Stimulated activated CD8-positive, alpha-beta memory T cell treated with anti-CD3 and anti-CD28 coated beads, Interleukin-4, amount 100 ng/mL, for 4 hours (primary cell): ENCODE results near the gene SHQ1.
"Not testable (repeated sequence)": the region's sequence is repeated elsewhere in the genome, so short reads cannot be mapped to it uniquely, and the experiment has no call there.

Experiments used
- DNase-seq, 2 donors: peaks; one replicate each; pipeline ENCODE4 v3.0.0-alpha.2; 2020; ENCODE audit warnings: low read depth in 2 of 2, low spot score in 1 of 2

The SHQ1 gene

DNA sequence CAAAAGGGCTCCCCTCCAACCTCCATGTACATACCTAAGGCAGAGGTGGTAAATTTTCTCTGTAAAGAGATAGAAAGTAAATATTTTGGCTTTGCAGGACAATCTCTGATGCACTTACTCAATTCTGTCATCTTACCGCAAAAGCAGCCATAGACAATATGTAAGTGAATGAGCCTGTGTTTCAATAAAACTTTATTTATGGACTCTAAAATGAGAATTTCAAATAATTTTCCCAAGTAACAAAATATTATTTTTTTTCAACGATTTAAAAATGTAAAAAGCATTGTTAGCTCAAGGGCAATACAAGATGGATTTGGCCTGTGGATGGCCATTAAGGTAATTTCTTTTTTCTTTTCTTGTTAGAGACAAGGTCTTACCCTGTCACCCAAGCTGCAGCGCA lies 44.7 kb downstream of the SHQ1 start:
- no peak for DNase-seq

DNA sequence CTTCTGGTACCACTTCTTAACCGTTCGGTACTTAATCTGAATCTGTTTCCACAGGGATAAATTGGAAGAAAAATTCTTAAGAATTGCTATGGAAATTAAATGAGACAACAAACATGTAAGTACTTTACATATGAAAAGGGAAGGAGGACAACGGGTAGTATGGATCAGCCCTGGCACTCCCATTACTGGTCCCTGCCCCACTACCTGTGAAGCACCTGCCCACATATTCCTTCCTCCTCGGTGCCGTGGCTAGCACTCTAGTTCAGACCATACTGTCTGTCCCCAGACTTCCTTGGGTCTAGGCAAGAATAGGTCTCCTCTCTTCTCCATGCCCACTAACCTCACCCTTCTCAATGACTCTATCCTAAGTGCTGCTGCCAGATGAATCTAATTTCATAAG lies 46.2 kb downstream of the SHQ1 start:
- DNase-seq = no peak

DNA sequence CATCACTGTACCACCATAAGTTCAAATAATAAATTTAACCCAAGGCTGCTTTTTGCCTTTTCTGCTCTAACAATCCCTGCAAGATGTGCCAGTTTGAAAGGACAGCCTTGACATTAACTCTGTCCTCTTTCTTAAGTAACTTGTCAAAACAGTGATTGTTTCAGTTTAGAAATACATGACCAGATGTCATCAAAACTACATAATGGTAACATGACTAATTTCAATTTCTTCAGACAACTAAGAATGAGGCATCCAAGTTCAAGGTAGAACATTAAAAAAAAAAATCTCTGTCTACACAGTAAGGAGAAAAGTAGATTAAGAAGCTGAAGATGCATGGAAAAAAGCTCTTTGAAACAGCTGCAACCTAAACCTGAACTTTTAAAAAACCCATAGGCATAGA lies 47.4 kb downstream of the SHQ1 start:
- no peak for DNase-seq

DNA sequence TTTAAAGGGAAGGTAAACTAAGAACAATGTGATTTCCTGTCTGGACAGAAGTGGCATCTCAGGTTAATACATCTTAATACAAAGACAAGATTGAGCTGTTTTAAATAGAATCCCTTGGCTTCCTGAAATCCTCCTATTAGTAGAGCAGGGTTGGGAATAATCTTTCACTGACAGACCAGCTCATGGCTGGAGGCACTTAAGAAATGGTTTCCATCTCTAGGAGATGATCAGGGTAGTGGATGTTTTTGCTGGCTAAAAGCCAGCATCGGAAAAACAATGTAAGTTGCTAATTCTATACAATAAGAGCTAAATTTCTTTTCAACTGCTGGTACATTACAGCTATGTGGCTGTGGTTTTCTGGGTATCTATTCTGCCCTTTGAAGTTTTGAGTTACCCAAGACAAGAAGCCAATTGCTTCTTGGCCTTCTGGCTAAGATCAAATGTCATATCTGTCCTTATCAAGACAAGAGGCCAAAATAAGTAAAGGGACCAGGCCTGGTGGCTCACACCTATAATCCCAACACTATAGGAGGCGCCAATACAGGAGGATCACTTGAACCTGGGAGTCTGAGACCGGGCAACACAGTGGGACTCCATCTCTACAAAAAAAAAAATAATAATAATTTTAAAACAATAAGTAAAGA lies 49.6 kb downstream of the SHQ1 start:
- no peak for DNase-seq

DNA sequence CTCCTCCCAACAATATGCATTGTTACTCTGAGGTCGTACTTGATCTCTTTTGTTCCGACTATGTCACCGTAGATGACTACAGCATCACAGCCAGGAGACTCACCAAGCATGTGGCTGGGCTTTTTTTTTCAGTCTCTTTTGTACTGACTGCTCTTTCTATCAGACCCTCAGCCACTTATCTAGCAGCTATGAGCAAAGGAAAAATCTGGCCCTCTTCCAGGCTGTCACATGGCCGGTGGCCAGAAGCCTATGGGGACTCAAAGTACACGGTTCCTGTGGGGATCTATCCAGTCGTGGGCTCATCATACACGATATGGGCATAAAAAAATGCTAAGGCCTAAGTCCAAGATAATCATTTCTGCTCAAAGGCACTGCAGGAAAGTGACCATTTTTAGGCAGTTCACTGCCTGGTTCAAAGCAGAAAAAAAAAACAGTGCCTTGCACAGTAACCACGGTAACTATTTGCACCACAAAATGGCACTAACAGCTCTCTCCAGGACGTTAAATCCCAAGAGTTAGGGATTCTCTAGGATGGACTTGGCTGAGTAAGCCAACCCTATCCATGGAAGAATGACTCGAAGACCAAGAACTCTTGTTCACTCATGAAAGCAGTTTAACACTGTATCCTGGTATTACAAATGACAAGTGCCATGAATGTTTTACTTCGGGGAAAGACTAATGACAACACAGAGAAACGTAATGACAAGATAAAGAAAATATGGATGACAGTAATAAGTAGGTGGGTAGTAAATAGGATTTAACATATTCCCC lies 50.3 kb downstream of the SHQ1 start:
- no peak for DNase-seq

DNA sequence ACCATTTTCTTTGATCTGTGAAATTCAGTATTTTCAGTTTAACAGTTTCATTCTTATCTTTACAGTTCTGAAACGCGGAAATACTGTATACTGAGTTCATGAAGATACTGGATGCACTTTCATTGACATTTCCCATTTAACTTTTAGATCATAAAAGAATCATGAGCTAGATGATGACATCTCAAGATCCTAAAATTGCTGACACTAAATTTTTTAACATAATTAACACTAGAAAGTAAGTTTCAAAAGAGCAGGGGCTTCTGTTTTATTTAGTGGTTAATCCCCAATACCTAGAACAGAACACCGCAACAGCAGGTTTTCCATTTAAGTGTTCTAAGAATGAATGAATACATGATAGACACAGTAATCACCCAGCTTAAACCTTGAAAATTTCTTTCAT lies 54.2 kb downstream of the SHQ1 start:
- no peak for DNase-seq

DNA sequence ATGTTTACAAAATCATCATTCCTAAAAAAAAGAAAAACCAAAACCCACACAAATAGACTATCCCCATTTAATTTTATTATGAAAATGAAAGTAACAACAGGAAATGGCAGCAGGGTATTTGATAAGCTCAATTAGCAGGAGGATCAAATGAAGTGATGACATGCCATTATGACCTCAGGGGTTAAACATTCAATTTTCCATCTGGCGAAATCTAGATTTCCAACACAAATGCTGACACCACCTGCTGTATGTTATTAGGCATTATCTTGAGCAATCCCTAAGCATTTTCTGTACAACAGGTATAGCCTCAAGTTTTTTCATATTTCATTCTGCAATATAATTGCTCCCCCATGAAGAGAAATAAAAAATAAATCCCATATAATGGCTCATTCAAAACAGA lies 57.1 kb downstream of the SHQ1 start:
- no peak for DNase-seq

DNA sequence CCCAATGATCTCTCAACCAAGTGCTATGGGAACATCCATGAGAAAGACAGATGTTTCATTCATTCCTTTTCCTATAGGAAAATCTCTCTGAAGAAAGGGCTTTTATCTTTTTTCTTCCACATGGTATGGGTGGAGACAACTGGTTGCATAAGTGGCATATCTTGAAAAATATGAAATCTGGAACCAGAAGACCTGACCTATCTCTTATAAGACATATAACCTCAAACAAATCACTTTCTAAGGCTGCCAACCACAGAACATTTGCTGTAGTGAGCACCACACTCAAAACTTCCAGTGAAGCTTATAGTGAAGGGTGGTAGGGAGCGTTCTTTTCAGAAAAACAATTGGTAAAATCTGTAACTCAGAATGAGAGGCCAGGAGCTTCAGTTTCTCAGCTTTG lies 58.5 kb downstream of the SHQ1 start:
- DNase-seq = no peak

DNA sequence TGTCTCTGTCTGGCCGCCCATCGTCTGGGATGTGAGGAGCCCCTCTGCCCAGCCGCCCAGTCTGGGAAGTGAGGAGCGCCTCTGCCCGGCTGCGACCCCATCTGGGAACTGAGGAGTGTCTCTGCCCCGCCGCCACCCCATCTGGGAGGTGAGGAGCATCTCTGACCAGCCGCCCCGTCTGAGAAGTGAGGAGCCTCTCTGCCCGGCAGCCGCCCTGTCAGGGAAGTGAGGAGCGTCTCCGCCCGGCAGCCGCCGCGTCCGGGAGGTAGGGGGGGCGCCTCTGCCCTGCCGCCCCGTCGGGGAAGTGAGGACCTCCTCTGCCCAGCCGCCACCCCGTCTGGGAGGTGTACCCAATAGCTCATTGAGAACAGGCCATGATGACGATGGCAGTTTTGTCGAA lies 60.0 kb downstream of the SHQ1 start:
- not testable (repeated sequence) for DNase-seq

DNA sequence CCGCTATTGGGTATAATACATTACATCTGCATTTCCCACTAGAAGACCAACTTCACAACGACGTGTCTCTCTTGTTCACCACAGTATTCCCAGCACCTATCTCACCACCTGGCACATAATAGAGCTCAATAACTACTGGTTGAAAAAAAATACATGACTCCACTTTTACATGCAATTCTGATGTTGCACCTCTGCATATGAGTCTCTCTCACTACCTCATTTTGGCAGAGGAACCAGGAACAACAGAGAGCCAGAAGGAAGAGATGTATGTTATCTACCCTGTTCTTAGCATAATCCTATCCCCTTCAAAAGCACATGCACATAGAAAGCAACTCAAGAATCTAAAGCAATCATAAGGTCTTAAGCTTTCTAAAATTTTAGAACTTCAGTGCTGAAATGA lies 61.6 kb downstream of the SHQ1 start:
- DNase-seq = no peak

DNA sequence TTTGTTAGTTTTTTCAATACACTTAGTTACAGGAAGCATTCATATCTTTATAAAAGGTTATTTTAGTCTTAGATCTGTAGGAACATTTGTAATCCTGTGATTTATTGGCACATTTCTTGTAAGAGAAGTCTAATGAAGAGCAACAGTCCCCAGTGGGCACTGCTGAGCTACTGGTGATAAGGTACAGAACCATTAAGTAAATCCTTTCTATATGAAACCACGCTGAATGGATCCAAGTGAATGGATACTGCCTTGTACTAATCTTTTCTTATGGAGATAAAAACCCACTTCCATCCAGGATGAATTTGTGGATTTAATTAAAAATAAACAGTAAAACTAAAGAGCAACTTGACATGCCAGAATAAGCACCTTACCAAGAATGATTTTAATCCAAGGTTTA lies 64.0 kb downstream of the SHQ1 start:
- no peak for DNase-seq

DNA sequence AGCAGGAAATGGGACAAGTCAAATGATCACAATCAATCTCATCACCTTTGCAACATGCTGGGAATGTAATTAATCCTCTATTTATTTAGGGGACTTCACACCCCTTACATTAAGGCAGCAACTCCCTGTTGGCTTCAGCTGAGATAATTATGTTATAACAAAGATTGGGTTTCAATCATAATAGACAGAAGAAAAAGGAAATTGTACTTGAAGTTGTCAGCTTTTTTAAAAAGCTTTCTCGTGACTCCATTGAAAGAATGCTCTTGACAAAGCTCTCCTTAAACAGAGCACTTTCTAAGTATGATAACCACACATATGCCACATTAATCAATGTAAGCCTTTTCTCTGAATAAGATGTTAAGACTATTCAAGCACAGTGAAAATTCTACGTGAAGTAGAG lies 65.7 kb downstream of the SHQ1 start:
- no peak for DNase-seq

DNA sequence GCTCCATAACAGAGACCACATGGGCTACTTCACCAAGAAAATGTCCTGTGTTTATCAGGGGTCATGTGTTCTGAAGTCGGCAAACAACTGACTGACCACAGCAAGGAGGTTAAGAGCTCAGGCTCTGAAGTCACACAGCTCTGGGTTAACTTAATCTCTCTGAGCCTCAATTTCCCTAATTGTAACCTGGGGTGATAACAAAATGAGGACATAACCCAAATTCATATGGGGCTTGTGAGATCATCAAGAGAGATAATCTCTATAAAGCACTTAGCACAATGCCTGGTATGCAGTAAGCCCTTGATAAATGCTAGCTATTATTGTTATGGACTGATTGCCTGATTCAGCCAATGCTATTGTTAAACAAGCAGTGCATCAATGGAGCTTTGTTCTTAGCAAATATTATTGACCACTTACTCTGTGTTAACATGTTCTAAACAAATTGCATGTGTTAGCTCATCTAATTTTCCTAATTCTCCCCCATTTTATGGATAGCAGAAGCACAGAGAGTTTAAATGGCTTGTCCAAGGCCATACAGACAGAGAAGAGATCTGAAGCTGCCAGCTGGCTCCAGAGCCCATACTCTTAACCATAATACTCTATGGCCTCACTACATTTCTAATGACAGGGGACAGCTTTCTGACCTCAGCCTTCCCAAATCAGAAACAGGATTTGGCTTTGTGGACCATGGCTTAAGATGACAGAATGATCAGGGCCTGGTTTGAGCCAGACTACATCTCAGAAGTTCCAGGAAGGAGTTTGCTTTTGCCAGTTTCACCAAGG lies 78.3 kb downstream of the SHQ1 start:
- DNase-seq = no peak

DNA sequence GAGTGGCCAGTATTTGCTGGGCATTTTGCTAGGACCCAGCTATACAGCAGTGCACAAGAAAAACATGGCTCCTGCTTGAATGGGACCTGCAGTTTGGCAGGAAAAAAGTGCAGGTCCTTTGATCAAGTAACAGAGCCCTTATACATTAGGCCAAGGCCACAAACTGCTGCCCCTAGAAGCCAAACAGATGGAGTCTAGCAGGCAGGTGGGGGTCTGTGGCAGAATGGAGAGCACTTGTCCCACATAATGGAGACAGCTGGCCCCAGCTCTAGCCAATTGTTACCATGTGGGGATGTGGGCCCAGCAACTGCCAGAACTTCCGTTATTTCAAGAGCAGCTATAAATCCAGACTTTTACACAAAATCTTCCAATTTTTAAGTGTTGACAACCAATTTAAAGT lies 79.3 kb downstream of the SHQ1 start:
- DNase-seq = no peak

DNA sequence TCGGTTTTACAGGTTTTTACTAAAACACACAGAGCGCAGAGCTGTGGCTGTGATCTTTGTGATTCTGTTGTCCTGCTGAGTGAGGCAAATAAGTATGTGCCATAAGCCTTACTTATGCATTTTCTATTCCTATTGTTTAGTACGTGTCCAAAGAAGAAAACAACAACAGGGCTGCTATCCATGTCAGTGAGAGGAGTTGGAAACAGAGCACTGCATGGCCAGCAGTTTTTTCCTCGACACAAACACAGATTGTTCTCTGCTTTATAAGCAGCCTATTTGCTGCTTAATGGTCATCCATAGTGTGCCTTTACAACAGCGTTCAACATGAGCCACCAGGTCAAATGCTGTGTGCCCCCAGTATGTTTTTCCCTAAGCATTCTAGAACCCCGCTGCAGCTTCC lies 79.8 kb downstream of the SHQ1 start:
- DNase-seq = no peak

DNA sequence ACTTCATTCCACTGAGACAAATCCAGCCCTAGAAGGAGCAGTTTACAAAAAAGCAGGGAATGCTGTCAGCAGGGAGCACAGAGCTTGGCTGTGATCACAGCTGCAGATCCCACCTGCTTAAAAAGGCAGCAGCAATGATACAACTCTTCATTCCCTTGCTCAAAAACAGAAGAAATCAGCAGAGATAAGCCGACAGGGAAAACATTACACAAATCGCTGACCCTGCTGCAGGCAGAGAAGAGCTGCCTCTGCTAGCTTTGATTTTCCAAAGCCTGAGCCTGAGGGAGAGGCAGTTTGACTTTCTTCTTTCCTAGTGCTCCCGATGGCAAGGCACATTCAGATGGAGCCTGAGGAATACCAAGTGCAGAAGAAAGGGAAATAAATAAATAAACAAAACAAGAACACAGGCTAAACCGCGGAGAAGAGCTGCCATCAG lies 80.2 kb downstream of the SHQ1 start:
- no peak for DNase-seq

DNA sequence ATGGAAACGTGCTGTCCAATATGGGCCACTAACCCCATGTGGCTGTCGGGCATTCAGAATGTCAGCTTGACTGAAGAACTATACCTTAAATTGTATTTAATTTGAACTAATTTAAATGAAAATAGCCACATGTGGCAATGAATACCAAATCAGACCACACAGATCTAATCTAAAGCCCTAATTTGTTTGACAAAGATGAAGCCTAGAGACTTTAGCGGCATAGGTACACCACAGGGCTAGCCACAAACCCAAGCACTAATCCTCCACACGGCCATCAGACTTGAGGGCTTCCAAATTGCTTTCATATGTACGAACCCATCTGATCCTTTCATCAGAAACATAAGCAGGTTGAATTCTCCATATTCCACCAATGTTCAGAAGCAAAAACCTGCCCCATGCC lies 81.4 kb downstream of the SHQ1 start:
- DNase-seq = no peak

DNA sequence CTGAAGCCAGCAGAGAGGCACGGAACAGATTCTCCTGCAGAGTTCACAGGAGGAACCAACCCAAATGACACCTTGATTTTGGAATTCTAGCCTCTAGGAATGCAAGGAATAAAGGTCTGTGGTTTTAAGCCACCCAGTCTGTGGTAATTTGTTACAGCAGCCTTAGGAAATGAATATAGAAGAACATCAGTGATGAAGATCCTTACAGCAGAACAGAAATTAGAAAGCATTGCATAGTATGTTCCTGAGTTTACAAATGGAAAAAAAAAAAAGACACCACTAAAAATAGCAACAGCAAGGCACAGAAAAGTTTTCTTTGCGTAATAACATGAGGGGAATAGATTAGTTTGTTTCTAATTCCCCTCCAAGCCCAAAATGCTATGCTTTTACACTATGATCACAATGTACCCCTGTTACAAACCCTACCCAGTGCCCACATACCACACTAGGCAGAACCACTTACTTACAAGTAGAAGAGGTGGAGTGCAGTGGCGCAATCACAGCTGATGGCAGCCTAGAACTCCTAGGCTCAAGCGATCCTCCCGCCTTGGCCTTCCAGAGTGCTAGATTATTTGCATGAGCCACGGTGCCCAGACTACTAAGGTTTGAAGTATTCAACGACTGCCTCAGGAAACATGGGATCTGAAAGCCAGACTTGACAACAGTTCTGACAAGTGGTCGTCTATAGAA lies 84.3 kb downstream of the SHQ1 start:
- no peak for DNase-seq

DNA sequence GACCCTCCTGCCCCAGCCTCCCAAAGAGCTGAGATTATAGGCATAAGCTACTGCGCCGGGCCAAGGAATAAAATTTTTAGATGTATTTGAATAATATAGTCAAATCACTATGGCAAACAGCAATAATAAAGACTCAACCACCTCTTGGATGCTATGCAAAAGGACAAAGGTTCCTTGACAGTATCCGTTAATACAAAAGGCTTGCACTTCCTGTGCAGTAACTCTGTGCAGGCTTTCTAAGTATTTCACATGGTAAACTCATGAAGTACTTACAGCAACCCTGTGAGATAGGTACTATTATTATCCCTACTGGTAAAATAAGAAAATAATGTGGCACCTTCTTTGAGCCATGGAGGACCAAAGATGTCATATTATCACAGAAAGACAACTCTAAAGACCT lies 86.8 kb downstream of the SHQ1 start:
- no peak for DNase-seq

DNA sequence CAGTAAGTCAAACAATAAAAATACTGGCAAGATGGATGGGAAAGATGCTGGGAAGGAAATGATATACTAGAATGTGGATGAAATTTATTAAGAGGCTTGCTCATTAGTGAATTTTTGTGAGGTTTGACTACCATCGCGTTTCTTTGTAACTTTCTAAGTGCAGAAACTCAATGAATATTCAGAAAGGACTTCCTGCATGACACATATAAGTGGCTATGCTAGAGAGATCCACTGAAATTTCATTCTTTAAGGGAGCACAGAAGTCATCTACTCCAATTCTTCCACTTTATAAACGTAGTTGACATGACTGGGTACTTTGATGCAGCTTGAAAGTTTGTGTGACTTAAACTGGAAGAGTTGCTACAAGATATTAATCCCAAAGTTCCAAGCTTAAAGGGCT lies 88.0 kb downstream of the SHQ1 start:
- no peak for DNase-seq

DNA sequence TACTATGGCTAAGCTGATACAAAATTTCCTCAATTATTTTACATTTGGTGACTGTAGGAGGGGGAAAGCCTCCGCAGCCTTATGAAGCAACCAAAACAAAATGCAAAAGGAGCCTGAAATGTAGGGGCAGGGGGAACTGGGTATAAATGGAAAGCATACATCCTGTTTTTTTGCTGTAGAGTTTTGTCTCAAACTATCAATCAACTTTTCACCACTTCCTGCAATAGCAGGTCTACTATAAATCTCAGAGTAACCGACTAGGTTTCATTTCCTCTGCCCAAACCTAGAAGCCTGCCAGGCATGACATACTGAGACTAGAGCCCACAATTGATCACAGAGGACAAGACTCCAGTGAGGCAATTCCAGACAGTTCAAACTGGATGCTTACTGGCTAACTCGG lies 91.3 kb downstream of the SHQ1 start:
- DNase-seq = no peak

DNA sequence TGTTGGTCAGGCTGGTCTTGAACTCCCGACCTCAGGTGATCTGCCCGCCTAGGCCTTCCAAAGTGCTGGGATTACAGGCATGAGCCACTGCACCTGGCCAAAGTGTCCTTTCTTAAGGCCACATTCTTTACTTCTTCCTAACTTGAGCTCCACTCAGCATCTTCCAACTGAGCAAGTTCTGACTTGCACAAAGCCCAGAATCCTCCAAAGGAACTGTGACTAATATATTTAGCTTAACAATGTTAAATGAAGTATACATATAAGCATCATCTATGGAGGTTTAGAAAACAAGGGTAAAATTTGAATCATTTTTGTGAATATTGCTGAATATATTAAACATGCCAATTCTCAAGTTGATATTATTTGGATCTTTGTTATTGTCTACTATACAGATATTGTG lies 93.7 kb downstream of the SHQ1 start:
- DNase-seq = no peak
